ENCODE results near the gene LUZP1. TPM values are rescaled to one million over a fixed set of nuclear protein-coding genes. Genes with fewer than 3 reads are reported as not detected.
A peak's percentile ranks its signal among the peaks of the same experiment; 100 is the strongest.

Gene LUZP1
- polyA plus RNA-seq, 1 donor from 2014 or later: 13.2 TPM

- H3K4me1 Mint-ChIP-seq: peaks cover 6 to 25% (median 17%) of the 10 kb centered on the region in 3 donors
- no peak overlapping the region for H3K4me3 Mint-ChIP-seq
- H3K27me3 Mint-ChIP-seq: no peaks in the 10 kb centered on the region
- H3K9me3 Mint-ChIP-seq: no peaks in the 10 kb centered on the region
- peaks cover 3% of the 10 kb centered on the region for H3K36me3 Mint-ChIP-seq
- no peak overlapping the region for H3K27ac Mint-ChIP-seq
These were observed 45.9 kb downstream of the LUZP1 start for GRCh38 chr1:23122796-23123195.

GRCh38 chr1:23122023-23122748, 46.5 kb downstream of the LUZP1 start:
- no peaks in the 10 kb centered on the region for H3K9me3 Mint-ChIP-seq
- peaks cover 8 to 25% (median 19%) of the 10 kb centered on the region in 3 donors for H3K4me1 Mint-ChIP-seq
- no peak overlapping the region for H3K4me3 Mint-ChIP-seq
- no peak overlapping the region for H3K27ac Mint-ChIP-seq
- no peaks in the 10 kb centered on the region for H3K27me3 Mint-ChIP-seq
- peaks cover 3% of the 10 kb centered on the region for H3K36me3 Mint-ChIP-seq

DNA sequence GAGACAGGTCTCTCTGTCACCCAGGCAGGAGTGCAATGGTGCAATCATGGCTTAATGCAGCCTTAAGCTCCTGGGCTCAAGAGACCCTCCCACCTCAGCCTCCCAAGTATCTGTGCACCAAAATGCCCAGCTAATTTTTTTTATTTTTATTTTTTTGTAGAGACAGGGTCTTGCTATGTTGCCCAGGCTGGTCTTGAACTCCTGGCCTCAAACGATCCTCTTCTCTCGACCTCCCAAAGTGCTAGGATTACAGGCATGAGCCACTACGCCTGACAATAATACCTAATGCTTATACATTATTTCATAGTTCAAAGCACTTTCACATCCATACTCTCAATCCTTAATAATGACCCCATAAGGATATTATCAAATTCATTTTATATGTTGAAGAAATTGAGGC, 48.3 kb downstream of the LUZP1 start:
- H3K9me3 Mint-ChIP-seq: no peaks in the 10 kb centered on the region
- H3K4me1 Mint-ChIP-seq: peaks cover 15 to 36% (median 25%) of the 10 kb centered on the region in 3 donors
- no peaks in the 10 kb centered on the region for H3K27me3 Mint-ChIP-seq
- H3K36me3 Mint-ChIP-seq: peaks cover 3% of the 10 kb centered on the region
- H3K4me3 Mint-ChIP-seq: no peak overlapping the region
- H3K27ac Mint-ChIP-seq: no peak overlapping the region

GRCh38 chr1:23118957-23119792, 49.5 kb downstream of the LUZP1 start:
- Mint-ChIP-seq H3K27ac (peak overlapping the region in 2 of 3 donors; percentile 1 to 33), H3K9me3 (no peaks in the 10 kb centered on the region), H3K36me3 (peaks cover 3% of the 10 kb centered on the region), H3K27me3 (no peaks in the 10 kb centered on the region), H3K4me3 (peak overlapping the region in 1 of 4 donors; percentile 31), H3K4me1 (peaks cover 19 to 47% (median 29%) of the 10 kb centered on the region in 3 donors)

DNA sequence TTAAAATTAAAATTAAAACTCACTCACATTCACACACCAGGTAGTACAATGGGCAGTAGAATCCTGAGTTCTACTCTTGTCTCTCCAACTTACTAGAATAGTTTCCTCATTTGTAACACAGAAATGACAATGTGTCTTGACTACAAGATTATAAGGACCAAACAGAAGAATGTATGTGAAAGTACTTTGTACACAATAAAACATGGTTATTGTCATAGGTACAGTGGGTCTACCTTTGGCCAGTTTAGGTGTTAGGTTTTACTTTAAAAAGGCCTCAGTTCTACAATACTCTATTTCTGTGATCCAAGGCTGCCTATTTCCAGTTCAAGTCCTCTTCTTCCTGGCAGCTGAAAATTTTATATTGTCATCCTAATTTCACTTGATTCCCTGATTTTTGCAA, 50.2 kb downstream of the LUZP1 start:
- no peaks in the 10 kb centered on the region for H3K9me3 Mint-ChIP-seq
- H3K36me3 Mint-ChIP-seq: peaks cover 3% of the 10 kb centered on the region
- no peaks in the 10 kb centered on the region for H3K27me3 Mint-ChIP-seq
- H3K4me1 Mint-ChIP-seq: peaks cover 19 to 51% (median 32%) of the 10 kb centered on the region in 3 donors
- no peak overlapping the region for H3K4me3 Mint-ChIP-seq
- H3K27ac Mint-ChIP-seq: peak overlapping the region in 1 of 3 donors; percentile 1

DNA sequence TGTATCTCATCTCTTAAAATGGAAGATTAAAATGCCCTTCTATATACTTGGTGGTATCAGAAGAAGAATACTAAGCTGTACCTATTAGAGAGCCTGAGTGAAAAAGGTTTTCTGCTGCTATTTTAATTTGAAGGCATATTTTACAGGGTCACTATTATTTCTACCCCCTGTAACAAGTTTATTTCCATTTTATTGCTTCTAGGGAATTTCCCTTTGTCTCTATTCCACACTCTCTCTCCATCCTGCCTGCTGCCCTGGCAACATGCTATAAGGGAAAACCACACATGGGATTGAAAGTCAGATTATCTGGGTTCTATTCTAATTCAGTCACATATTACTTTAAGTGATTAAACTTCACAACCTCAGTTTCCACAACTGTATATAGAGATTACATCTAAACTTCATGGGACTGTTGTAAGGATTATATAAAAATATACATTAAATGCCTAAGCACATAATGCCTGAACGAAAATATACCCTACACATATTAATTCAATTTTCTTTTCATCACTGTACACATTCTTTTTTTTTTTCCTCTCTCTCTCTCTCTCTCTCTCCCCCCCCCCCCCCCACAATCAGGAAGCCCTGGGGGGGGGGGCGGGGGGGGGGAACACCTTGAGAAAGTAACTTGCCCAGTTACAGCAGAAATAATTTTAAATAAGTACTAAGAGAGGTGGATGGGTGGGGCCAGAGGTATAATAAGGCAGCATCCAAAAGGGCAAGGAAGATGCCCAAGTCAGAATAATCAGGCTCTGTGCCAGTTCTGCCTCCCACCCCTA, 51.5 kb downstream of the LUZP1 start:
- Mint-ChIP-seq H3K27ac (no peak overlapping the region), H3K36me3 (no peaks in the 10 kb centered on the region), H3K4me3 (no peak overlapping the region), H3K9me3 (no peaks in the 10 kb centered on the region), H3K27me3 (no peaks in the 10 kb centered on the region), H3K4me1 (peaks cover 16 to 52% (median 30%) of the 10 kb centered on the region in 3 donors)

DNA sequence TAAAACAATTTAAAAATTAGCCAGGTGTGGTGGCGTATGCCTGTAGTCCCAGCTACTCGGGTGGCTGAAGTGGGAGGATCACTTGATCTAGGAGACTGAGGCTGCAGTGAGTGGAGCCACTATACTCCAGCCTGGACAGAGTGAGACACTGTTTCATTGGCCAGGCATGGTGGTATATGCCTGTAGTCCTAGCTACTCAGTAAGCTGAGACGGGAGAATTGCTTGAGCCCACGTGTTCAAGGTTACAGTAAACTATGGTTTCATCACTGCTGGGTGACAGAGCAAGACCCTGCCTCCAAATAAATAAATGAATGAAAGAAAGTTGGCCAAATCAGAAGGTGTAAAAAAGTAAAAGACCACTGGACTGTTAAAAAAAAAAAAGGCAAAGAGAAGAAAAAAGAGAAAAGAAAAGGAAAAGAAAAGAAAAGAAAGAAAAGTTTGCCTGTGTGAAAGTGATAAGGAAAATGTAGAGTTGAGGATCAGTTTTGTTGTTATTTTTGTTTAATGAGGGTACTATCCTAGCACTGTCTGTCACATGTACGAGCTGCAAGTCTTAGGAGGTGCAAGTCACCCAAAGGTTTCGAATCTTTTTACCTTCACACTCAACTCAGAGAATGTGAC, 52.3 kb downstream of the LUZP1 start:
- Mint-ChIP-seq H3K4me3 (no peak overlapping the region), H3K36me3 (no peaks in the 10 kb centered on the region), H3K27ac (no peak overlapping the region), H3K27me3 (no peaks in the 10 kb centered on the region), H3K9me3 (no peaks in the 10 kb centered on the region), H3K4me1 (peaks cover 16 to 52% (median 30%) of the 10 kb centered on the region in 3 donors)

GRCh38 chr1:23114424-23115079, 54.1 kb downstream of the LUZP1 start:
- Mint-ChIP-seq H3K4me3 (no peak overlapping the region), H3K27me3 (no peaks in the 10 kb centered on the region), H3K9me3 (no peaks in the 10 kb centered on the region), H3K36me3 (no peaks in the 10 kb centered on the region), H3K4me1 (peaks cover 16 to 46% (median 30%) of the 10 kb centered on the region in 3 donors), H3K27ac (peak overlapping the region in 1 of 3 donors; percentile 73)

DNA sequence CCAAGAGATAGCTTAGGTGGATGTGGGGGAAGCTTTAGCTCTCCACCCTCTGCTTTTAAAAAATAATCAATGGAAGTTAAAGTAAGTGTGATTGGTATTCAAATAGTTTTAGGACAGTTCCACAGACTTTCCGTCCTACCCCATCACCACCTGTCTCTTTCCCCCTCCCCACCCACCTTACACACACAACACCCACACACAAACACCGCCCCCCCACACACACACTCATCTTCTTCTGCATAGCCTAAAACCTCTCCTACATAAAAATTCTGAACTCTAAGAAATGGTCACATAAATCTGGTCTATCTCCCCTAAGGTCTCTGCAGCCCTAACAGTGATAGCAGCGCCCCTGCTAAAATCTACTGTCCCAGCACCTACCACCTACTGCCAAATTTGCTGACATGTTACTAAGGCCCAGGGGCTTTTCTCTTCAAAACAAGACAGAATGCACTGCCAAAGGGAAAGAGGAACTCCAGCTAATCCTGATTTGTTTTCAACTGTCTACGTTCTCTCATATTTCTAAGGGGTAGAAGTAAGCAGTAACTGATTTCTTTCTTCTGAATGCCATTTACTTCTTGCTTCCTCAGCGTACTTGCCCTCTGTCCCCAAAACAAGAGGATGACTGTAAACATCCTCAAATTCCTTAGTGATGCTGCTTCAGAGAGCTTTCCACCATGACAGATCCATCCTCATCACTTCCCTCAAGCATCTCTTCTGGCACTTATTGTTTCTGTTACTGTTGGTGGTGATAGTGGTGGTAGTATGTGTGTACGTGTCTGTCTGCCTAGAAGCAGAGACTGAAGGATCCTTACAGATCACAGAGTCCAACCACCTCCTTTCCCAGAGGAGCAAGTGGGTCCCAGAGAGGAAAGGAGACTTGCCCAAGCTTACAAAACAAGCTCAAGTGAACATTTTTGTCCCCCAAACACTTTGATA, 56.8 kb downstream of the LUZP1 start:
- Mint-ChIP-seq H3K36me3 (peaks cover 9% of the 10 kb centered on the region), H3K27me3 (no peaks in the 10 kb centered on the region), H3K4me3 (no peak overlapping the region), H3K4me1 (peaks cover 12 to 30% (median 14%) of the 10 kb centered on the region in 3 donors), H3K27ac (peak overlapping the region in 1 of 3 donors; percentile 80), H3K9me3 (no peaks in the 10 kb centered on the region)

DNA sequence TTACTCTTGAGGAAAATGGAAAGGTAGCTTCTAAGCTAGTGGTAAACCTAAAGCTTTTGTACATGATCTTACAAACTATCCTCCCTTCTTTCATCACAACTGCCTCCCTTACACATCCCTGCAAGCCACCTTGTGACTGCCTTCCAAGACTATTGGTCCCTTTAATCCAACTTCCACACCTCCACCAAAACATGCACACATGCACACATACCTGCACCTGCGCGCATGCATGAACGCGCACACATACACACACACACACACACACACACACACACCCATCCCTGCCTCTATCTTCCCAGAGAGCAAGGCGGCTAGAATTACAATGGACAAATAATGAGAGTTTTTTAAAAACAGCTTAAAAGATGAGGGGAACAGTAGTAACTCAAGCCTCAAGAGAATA, 58.3 kb downstream of the LUZP1 start:
- no peaks in the 10 kb centered on the region for H3K27me3 Mint-ChIP-seq
- H3K36me3 Mint-ChIP-seq: peaks cover 9% of the 10 kb centered on the region
- H3K4me3 Mint-ChIP-seq: no peak overlapping the region
- H3K4me1 Mint-ChIP-seq: peaks cover 5 to 21% (median 10%) of the 10 kb centered on the region in 3 donors
- H3K27ac Mint-ChIP-seq: peak overlapping the region in 1 of 3 donors; percentile 41
- no peaks in the 10 kb centered on the region for H3K9me3 Mint-ChIP-seq

- H3K4me1 Mint-ChIP-seq: peaks cover 0 to 8% (median 2%) of the 10 kb centered on the region in 3 donors
- no peak overlapping the region for H3K27ac Mint-ChIP-seq
- no peaks in the 10 kb centered on the region for H3K27me3 Mint-ChIP-seq
- H3K9me3 Mint-ChIP-seq: no peaks in the 10 kb centered on the region
- H3K36me3 Mint-ChIP-seq: peaks cover 9% of the 10 kb centered on the region
- no peak overlapping the region for H3K4me3 Mint-ChIP-seq
These were observed 59.6 kb downstream of the LUZP1 start for GRCh38 chr1:23108918-23109533.

DNA sequence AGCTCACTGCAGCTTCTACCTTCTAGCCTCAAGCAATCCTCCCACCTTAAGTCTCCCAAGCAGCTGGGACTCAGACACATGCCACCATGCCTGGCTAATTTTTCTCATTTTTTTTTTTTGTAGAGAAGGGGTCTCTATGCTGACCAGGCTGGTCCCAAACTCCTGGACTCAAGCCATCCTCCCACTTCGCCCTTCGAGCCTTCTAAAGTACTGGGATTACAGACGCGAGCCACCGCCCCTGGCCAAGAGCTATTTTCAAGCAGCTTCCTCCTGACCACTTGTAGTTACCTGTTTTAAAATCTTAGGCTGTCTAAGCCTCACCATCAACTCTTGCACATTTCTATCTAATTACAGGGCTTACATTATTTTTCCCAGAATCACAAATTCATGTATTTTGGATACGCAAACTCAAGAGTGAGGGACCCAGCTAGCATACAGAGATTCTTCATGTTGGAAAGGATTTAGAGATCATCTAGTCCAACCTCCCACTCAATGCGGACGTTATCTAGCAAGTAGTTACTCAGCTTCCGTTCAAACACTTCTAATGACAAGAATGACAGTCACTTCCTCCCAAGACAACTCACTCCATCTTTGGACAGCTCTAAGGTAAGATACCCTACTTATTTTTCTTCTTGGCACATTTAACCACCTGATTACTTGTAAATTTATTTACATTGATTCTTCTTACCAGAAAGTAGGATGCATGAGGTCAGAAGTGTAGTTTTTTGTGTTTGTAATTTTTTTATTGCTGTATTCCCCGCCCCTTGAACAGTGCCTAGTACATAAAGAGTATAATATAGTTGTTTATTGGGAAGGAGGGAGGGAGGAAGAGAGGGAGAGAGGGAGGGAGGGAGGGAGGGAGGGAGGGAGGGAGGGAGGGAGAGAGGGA, 65.4 kb downstream of the LUZP1 start:
- H3K9me3 Mint-ChIP-seq: no peaks in the 10 kb centered on the region
- H3K27me3 Mint-ChIP-seq: no peaks in the 10 kb centered on the region
- peaks cover 6% of the 10 kb centered on the region for H3K36me3 Mint-ChIP-seq
- H3K27ac Mint-ChIP-seq: peak overlapping the region in 1 of 3 donors; percentile 32
- H3K4me1 Mint-ChIP-seq: peaks cover 10 to 16% (median 13%) of the 10 kb centered on the region in 3 donors
- peak overlapping the region in 2 of 4 donors; percentile 1 to 80 for H3K4me3 Mint-ChIP-seq
